ENCODE results near the gene STUB1. TPM values are rescaled to one million over a fixed set of nuclear protein-coding genes. Genes with fewer than 3 reads are reported as not detected.

STUB1 gene
- total RNA-seq, 6 experiments from 2014 or later = 128 to 161 (median 141) TPM

GRCh38 chr16:669666-670065 is 10.5 kb upstream of the STUB1 start:
- DNase-seq = no peak
- no peak for TF ChIP-seq CTCF (IDR thresholded peaks at IDR 0.05)
- no peak overlapping the region for H3K4me3 Mint-ChIP-seq
- H3K9me3 Mint-ChIP-seq = no peaks in the 10 kb centered on the region
- H3K36me3 Mint-ChIP-seq (ENCODE audit: low read depth) = no peaks in the 10 kb centered on the region
- H3K27me3 Mint-ChIP-seq (ENCODE audit: insufficient read depth) = no peaks in the 10 kb centered on the region; the same call in 1 of the 2 replicates
- no peak overlapping the region for H3K27ac Mint-ChIP-seq
- H3K4me1 Mint-ChIP-seq (ENCODE audit: low read depth) = no peaks in the 10 kb centered on the region

- peaks cover 3% of the 10 kb centered on the region for H3K27me3 Mint-ChIP-seq (ENCODE audit: insufficient read depth)
- H3K27ac Mint-ChIP-seq = no peak overlapping the region
- H3K36me3 Mint-ChIP-seq (ENCODE audit: low read depth) = no peaks in the 10 kb centered on the region
- H3K4me1 Mint-ChIP-seq (ENCODE audit: low read depth) = no peaks in the 10 kb centered on the region
- no peak for TF ChIP-seq CTCF (IDR thresholded peaks at IDR 0.05)
- H3K9me3 Mint-ChIP-seq = no peaks in the 10 kb centered on the region
- DNase-seq = no peak
- no peak overlapping the region for H3K4me3 Mint-ChIP-seq
Observed at GRCh38 chr16:670485-671352, 9.5 kb upstream of the STUB1 start.

GRCh38 chr16:671353-672131 is 8.7 kb upstream of the STUB1 start:
- no peaks in the 10 kb centered on the region for H3K9me3 Mint-ChIP-seq

GRCh38 chr16:672371-672770 is 7.8 kb upstream of the STUB1 start:
- Mint-ChIP-seq H3K27me3 (ENCODE audit: insufficient read depth) (peaks cover 3% of the 10 kb centered on the region), H3K27ac (no peak overlapping the region), H3K4me3 (no peak overlapping the region), H3K4me1 (ENCODE audit: low read depth) (no peaks in the 10 kb centered on the region), H3K36me3 (ENCODE audit: low read depth) (no peaks in the 10 kb centered on the region), H3K9me3 (no peaks in the 10 kb centered on the region)
- no peak for DNase-seq
- no peak for TF ChIP-seq CTCF (IDR thresholded peaks at IDR 0.05)

More at GRCh38 chr16:671353-672131, 8.7 kb upstream of the STUB1 start:
- H3K36me3 Mint-ChIP-seq (ENCODE audit: low read depth) = no peaks in the 10 kb centered on the region
- no peak overlapping the region for H3K27ac Mint-ChIP-seq
- no peak overlapping the region for H3K4me3 Mint-ChIP-seq
- no peak for DNase-seq
- H3K4me1 Mint-ChIP-seq (ENCODE audit: low read depth) = no peaks in the 10 kb centered on the region
- TF ChIP-seq CTCF (IDR thresholded peaks at IDR 0.05) = no peak
- H3K27me3 Mint-ChIP-seq (ENCODE audit: insufficient read depth) = peaks cover 3% of the 10 kb centered on the region

GRCh38 chr16:672851-673250 is 7.4 kb upstream of the STUB1 start:
- no peaks in the 10 kb centered on the region for H3K4me1 Mint-ChIP-seq (ENCODE audit: low read depth)
- peaks cover 3% of the 10 kb centered on the region for H3K27me3 Mint-ChIP-seq (ENCODE audit: insufficient read depth)
- H3K9me3 Mint-ChIP-seq = no peaks in the 10 kb centered on the region
- DNase-seq = no peak
- no peak overlapping the region for H3K4me3 Mint-ChIP-seq
- TF ChIP-seq CTCF (IDR thresholded peaks at IDR 0.05) = no peak
- H3K27ac Mint-ChIP-seq = no peak overlapping the region
- no peaks in the 10 kb centered on the region for H3K36me3 Mint-ChIP-seq (ENCODE audit: low read depth)

All from HFFc6 (cell line).